ENCODE data around the gene SPACA7.

SPACA7 gene

DNA sequence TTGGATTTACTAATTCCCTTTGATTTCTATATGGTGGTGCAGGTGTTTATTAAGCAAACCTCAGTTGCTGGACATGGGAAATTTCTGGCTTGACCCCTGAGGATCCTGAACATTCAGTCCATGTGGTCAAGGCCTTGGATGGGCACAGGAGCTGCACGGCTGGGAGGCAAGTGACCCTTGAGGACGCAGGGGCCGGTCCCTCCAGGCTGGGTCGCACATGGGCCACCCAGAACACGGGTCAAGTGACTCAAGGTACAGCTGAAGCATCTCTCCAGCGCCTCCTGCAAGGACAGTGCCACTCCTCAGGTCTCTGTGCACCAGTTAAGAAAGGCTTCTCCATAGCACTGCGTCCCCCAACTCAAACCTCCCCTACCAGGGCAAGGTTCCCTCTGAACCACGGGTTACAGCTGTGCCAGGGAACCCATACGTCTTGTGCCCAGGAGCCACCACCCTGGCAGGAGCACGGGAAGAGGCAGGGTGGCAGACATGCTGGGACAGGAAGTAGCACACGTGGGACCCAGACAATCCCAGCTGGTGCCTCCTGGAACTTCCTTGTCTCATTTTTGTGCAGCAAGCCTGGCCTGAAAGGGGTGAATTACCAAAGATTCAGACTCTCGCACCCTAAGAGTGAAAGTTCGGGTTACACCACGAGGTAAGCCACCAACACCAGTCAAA lies 93.1 kb downstream of the SPACA7 start:
- no peak for DNase-seq

DNA sequence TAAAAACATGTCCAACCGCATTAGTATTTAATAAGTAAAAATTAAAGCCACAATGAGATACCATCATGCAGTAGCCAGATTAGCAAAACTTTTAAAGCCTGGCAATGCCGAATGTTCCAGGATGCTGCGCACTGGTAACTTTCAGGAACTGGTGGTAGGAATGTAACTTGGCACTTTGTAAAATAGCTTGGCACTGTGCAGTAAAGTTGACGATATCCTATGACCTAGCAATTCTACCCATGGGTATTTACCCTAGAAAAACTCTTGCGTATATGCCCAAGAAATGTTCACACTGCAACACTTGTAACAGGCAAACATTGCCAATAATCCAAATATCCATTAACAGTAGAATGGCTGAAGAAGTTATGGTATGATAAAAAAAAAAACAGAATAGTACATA lies 97.7 kb downstream of the SPACA7 start:
- DNase-seq = no peak

DNA sequence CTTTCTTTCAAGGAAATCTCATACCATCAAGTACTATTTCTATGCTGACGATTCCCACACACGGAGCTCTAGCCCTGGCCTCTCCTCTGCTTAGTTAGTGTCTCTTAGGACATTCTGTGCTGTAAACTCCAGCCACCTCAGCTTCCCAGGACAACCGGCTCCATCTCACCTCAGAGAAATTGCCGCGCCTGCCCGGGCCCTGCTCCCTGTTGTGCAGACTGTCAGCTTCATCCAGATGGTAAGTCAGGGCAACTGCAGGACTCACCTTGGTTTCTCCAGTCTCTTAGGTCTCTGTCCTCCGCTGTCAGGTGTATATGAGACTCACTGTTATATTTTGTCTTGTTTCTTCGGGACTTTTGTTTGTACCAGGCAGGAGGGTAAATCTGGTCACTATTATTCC lies 98.7 kb downstream of the SPACA7 start:
- no peak for DNase-seq

DNA sequence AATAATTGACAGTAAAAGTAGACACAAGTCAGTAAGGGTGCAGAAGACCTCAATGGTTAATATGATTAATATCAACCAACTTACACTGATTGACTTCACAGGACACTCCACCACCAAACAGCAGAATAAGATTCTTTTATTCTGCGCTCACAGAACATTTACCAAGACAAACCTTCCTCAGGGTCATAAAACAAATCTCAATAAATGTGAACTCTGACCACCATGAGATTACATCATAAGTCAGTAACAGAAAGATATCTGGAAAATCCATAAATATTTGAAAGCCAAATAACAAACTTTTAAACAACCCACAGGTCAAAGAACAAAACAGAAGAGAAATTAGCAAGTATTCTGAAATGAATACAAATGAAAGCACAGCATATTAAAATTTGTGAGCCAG lies 99.7 kb downstream of the SPACA7 start:
- no peak for DNase-seq

DNA sequence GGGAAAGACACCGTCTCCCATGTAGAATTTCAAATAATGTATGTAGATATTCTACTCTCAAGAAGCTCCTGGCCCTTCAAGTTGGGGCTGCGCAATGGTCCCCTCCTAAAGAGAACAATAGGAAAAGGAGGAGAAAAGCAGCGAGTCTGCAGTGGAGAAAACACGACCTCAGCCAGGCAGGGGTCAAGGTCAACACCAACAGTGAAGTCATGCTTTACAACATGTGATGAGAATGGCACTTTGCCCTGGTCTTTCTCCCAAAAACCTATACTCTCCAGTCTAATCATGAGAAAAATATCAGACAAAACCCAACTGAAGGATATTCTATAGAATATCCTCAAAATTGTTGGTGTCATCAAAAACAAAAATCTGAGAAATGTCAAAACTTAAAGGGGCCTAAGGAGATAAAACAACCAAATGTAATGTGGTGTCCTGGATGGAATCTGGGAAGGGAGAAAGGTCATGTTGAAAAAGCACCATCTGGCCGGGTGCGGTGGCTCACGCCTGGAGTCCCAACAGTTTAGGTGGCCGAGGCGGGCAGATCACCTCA lies 101.0 kb downstream of the SPACA7 start:
- DNase-seq = no peak

DNA sequence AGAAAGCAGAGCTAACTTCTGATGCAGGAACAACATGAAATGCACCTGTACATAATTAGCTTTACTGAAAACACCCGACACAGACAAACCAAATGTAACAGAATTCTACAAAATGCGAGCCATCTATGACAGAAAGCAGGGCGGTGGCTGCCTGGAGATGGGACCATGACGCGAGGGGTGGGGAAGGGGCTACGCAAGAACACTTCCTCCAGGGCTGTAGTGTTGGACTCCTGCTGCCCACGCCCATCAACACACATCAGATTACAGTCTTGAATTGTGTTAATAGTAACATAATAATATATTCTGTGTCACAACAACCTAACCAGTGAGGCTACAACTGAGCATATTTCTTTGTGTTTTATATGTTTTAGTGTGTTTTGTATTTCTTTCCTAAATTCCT lies 103.2 kb downstream of the SPACA7 start:
- no peak for DNase-seq

DNA sequence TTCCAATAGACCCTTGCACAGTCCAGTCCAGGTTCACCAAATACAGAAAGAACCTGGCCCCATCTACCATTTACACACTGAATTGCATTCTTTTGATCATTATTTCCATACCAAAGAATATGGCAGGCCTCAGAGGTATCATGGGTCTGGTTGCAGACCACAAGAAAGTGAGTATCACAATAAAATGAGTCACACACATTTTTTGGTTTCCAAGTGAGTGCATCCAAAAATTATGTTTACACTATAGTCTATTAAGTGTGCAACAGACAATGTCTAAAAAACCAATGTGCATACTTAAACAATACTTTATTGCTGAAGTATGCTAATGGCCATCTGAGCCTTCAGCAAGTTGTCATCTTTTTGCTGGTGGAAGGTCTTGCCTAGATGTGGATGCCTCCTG lies 105.3 kb downstream of the SPACA7 start:
- DNase-seq = no peak

DNA sequence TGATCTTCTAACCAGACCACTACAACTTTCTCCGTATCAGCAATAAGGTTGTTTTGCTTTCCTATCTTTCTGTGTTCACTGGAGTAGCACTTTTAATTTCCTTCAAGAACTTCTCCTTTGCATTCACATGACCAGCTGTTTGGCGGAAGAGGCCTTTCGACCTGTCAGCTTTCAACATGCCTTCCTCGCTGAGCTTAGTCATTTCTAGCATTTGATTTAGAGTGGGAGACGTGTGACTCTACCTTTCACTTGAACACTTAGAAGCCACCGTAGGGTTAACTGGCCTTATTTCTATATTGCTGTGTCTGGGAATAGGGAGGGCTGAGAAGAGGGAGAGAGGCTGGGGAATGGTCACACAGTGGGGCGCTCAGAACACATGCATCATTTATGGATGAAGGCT lies 107.1 kb downstream of the SPACA7 start:
- DNase-seq = no peak
